Gastrocnemius medialis (tissue), 4 donors: ENCODE results near the gene AGAP1.

Source experiments
- CTCF ChIP-seq, 5 experiments: fragments of 450-650 bp in 3 of 5; fragments of 200-600 bp in 2 of 5; sonication (generic) in 2 of 5; IDR thresholded peaks in 4 of 5; conservative IDR thresholded peaks in 1 of 5; 1 replicate in 4 of 5; 2 replicates in 1 of 5; pipeline ENCODE4 v1.5.1; 2016 to 2019; ENCODE audit warnings: antibody characterized with exemption in 5 of 5, mild to moderate bottlenecking in 3 of 5, moderate library complexity in 3 of 5
- POLR2A ChIP-seq, 2 donors: fragments of 450-650 bp; IDR thresholded peaks; one replicate each; pipeline ENCODE4 v1.6.1; 2017; ENCODE audit warnings: antibody characterized with exemption in 2 of 2, mild to moderate bottlenecking in 2 of 2, moderate library complexity in 2 of 2

DNA sequence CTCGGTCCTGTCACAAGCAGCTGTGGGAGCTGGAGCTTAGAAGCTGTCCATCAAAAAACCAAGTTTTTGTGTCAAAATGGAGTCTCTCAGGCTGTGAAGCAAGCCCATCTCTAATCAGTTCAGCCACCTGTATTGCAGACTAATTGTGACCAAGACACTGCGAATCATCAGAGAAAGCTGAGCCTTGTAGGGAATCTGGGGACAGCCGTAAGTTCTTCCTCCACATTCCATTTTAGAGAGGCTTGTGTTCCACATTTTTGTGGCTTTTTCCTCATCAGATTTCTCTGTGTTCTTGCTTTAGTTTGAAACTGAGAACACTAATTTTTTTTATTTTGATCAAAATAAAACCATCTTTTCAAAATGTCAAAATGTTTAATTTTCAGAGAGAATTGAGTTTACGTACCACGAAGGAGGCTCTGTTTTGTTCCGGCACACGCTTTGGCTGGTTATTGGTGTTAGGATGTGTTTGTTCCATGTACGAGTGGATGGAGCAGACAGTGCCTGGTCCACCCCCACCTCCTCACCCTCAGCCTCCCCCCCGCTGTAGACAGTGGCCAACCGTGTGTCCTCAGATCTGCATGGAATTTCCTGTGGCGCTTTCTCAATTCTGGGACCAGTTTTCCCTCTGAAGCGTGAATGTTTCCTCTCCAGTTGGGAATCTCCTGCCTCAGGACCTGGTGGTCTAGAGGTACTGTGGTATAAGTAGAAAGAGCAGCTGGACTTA lies 140.8 kb downstream of the AGAP1 start:
- TF ChIP-seq CTCF (IDR thresholded peaks at IDR 0.05 in 4 of 5, conservative IDR thresholded peaks at IDR 0.05 in 1 of 5): no peak
- TF ChIP-seq POLR2A (IDR thresholded peaks at IDR 0.05): no peak
